ENCODE data around the gene LRRFIP1.

Gene LRRFIP1

GRCh38 chr2:237618449-237618848 lies 8.9 kb upstream of the LRRFIP1 start:
- no peak for DNase-seq

- no peak for DNase-seq
Observed at GRCh38 chr2:237623428-237624403, 3.7 kb upstream of the LRRFIP1 start.

- DNase-seq, result no peak
Observed at GRCh38 chr2:237624565-237624964, 2.8 kb upstream of the LRRFIP1 start.

- no peak for DNase-seq
Observed at GRCh38 chr2:237625216-237625705, 2.1 kb upstream of the LRRFIP1 start.

- DNase-seq, result no peak
Observed at GRCh38 chr2:237625777-237626176, 1.6 kb upstream of the LRRFIP1 start.

GRCh38 chr2:237626813-237627440 lies 460 bp upstream of the LRRFIP1 start:
- no peak for DNase-seq

GRCh38 chr2:237628247-237629187 lies 1.1 kb downstream of the LRRFIP1 start:
- DNase-seq, result no peak

- DNase-seq, result no peak
Observed at GRCh38 chr2:237629188-237629534, 1.8 kb downstream of the LRRFIP1 start.

- no peak for DNase-seq
Observed at GRCh38 chr2:237629739-237630138, 2.4 kb downstream of the LRRFIP1 start.

- no peak for DNase-seq
Observed at GRCh38 chr2:237630216-237631000, 3.0 kb downstream of the LRRFIP1 start.

GRCh38 chr2:237631007-237631785 lies 3.8 kb downstream of the LRRFIP1 start:
- no peak for DNase-seq

- no peak for DNase-seq
Observed at GRCh38 chr2:237631801-237632585, 4.6 kb downstream of the LRRFIP1 start.

GRCh38 chr2:237633061-237633561 lies 5.7 kb downstream of the LRRFIP1 start:
- DNase-seq, result no peak

- DNase-seq, result no peak
Observed at GRCh38 chr2:237636578-237636977, 9.2 kb downstream of the LRRFIP1 start.

- no peak for DNase-seq
Observed at GRCh38 chr2:237637429-237638135, 10.2 kb downstream of the LRRFIP1 start.

GRCh38 chr2:237638176-237638575 lies 10.8 kb downstream of the LRRFIP1 start:
- no peak for DNase-seq

- DNase-seq, result no peak
Observed at GRCh38 chr2:237639052-237639835, 11.9 kb downstream of the LRRFIP1 start.

- DNase-seq, result no peak
Observed at GRCh38 chr2:237639836-237640220, 12.4 kb downstream of the LRRFIP1 start.

Data from stimulated activated CD4-positive, alpha-beta T cell treated with anti-CD3 and anti-CD28 coated beads, Interleukin-4, amount 100 ng/mL, for 4 hours (primary cell).